Hepatocyte (in vitro differentiated cells): Measurements from ENCODE around the gene SPACDR. TPM values are rescaled to one million over a fixed set of nuclear protein-coding genes. Genes with fewer than 3 reads are reported as not detected.

ENCODE experiments used
- DNase-seq: peaks from one replicate; pipeline ENCODE4 v3.0.0-alpha.2; 2016; ENCODE audit warnings: low spot score
- H2AFZ ChIP-seq: fragments of 200-600 bp; sonication (generic); 2 replicates; pipeline ENCODE4 v1.6.0; 2016; ENCODE audit warnings: antibody characterized with exemption, mild to moderate bottlenecking
- H3K27ac ChIP-seq: fragments of 200-600 bp; sonication (generic); 2 replicates; pipeline ENCODE4 v1.5.1; 2016; ENCODE audit warnings: mild to moderate bottlenecking
- H3K27me3 ChIP-seq: fragments of 200-600 bp; sonication (generic); 2 replicates; pipeline ENCODE4 v1.6.1; 2016
- H3K36me3 ChIP-seq: fragments of 200-600 bp; sonication (generic); replicated peaks from 2 replicates; pipeline ENCODE4 v1.5.1; 2016; ENCODE audit warnings: low read depth; ENCODE audit not compliant: insufficient read depth
- H3K4me1 ChIP-seq: fragments of 200-600 bp; sonication (generic); 2 replicates; pipeline ENCODE4 v1.5.1; 2016; ENCODE audit warnings: mild to moderate bottlenecking, moderate library complexity; ENCODE audit not compliant: insufficient read depth
- H3K4me2 ChIP-seq: fragments of 200-600 bp; sonication (generic); 2 replicates; pipeline ENCODE4 v1.6.0; 2016
- H3K4me3 ChIP-seq: fragments of 200-600 bp; sonication (generic); 2 replicates; pipeline ENCODE4 v1.5.1; 2016; ENCODE audit warnings: mild to moderate bottlenecking
- H3K79me2 ChIP-seq: fragments of 200-600 bp; sonication (generic); 2 replicates; pipeline ENCODE4 v1.6.0; 2017; ENCODE audit warnings: mild to moderate bottlenecking
- H3K9me2 ChIP-seq: fragments of 200-600 bp; sonication (generic); replicated peaks from 2 replicates; pipeline ENCODE4 v1.6.0; 2017; ENCODE audit warnings: mild to moderate bottlenecking; ENCODE audit not compliant: insufficient read depth
- H3K9me3 ChIP-seq: fragments of 200-600 bp; sonication (generic); 2 replicates; pipeline ENCODE4 v1.5.1; 2016; ENCODE audit warnings: low read depth, mild to moderate bottlenecking
- H4K20me1 ChIP-seq: fragments of 200-600 bp; sonication (generic); 2 replicates; pipeline ENCODE4 v1.6.0; 2016; ENCODE audit warnings: mild to moderate bottlenecking; ENCODE audit not compliant: insufficient read depth, poor library complexity, severe bottlenecking
- CTCF ChIP-seq: fragments of 200-600 bp; sonication (generic); IDR thresholded peaks from 2 replicates; pipeline ENCODE4 v1.5.1; 2016; ENCODE audit warnings: antibody characterized with exemption, mild to moderate bottlenecking; ENCODE audit not compliant: poor library complexity
- EZH2 ChIP-seq: fragments of 200-600 bp; sonication (generic); IDR thresholded peaks from 2 replicates; pipeline ENCODE4 v1.6.1; 2016; ENCODE audit warnings: antibody characterized with exemption, mild to moderate bottlenecking, borderline replicate concordance
- EZH2phosphoT487 ChIP-seq: fragments of 200-600 bp; sonication (generic); IDR thresholded peaks from one replicate; pipeline ENCODE4 v1.6.1; 2018; ENCODE audit warnings: antibody characterized with exemption, mild to moderate bottlenecking, low read depth, moderate library complexity; ENCODE audit not compliant: unreplicated experiment, severe bottlenecking
- WGBS: methylation state at CpG from one replicate; pipeline ENCODE4 v1.1.6; 2016; ENCODE audit warnings: low lambda C conversion rate; ENCODE audit errors: missing lambda C conversion rate; 5-methylcytosine and 5-hydroxymethylcytosine counted together
- polyA plus RNA-seq: library from polyadenylated mRNA; unstranded; fragments of >200 nt; fragmentation: Nextera tagmentation; extraction: Ambion mirVana; gene quantifications from 2 replicates; pipeline ENCODE4 v1.2.1, GENCODE V29; 2016
- total RNA-seq: library from RNA; depleted of rRNA; stranded (reverse); fragments of >200 nt; gene quantifications from 2 replicates; pipeline ENCODE4 v1.2.3, GENCODE V29; 2014

The SPACDR gene
- total and polyA plus RNA-seq, 2 experiments from 2014 or later = 0.13 TPM; not detected in 1

- Histone ChIP-seq H3K9me3 (no peaks in the 10 kb centered on the region), H3K4me2 (peak overlapping the region; percentile 97), H3K79me2 (peaks cover 50% of the 10 kb centered on the region), H3K27me3 (no peaks in the 10 kb centered on the region), H3K9me2 (no peaks in the 10 kb centered on the region), H4K20me1 (peaks cover 31% of the 10 kb centered on the region), H3K4me3 (peak overlapping the region; percentile 76), H3K4me1 (peaks cover 28% of the 10 kb centered on the region), H2AFZ (no peak overlapping the region), H3K36me3 (no peaks in the 10 kb centered on the region), H3K27ac (peak overlapping the region; percentile 89)
- 44% methylated on average over 19 of the region's 30 CpGs for WGBS
- TF ChIP-seq CTCF (peak; percentile 37), EZH2phosphoT487 (no peak)
- no peak for DNase-seq
These were observed 13.1 kb upstream of the SPACDR start for GRCh38 chr7:100476903-100477870.

- Histone ChIP-seq H3K79me2 (peaks cover 50% of the 10 kb centered on the region), H3K9me2 (no peaks in the 10 kb centered on the region), H2AFZ (no peak overlapping the region), H3K36me3 (no peaks in the 10 kb centered on the region), H3K27me3 (no peaks in the 10 kb centered on the region), H3K27ac (peak overlapping the region; percentile 73), H3K9me3 (no peaks in the 10 kb centered on the region), H3K4me2 (peak overlapping the region; percentile 97), H4K20me1 (peaks cover 31% of the 10 kb centered on the region), H3K4me1 (peaks cover 28% of the 10 kb centered on the region), H3K4me3 (no peak overlapping the region)
- TF ChIP-seq EZH2phosphoT487 = no peak
- TF ChIP-seq CTCF = no peak
- TF ChIP-seq EZH2 = no peak
- WGBS = 61% methylated on average over 4 of the region's 6 CpGs
- DNase-seq = no peak
These were observed 12.2 kb upstream of the SPACDR start for GRCh38 chr7:100476101-100476780.

GRCh38 chr7:100475549-100475948, 11.5 kb upstream of the SPACDR start:
- H3K27me3 ChIP-seq = no peaks in the 10 kb centered on the region
- H3K4me3 ChIP-seq = no peak overlapping the region
- peaks cover 28% of the 10 kb centered on the region for H3K4me1 ChIP-seq
- peak overlapping the region; percentile 73 for H3K27ac ChIP-seq
- H3K79me2 ChIP-seq = peaks cover 50% of the 10 kb centered on the region
- peak overlapping the region; percentile 97 for H3K4me2 ChIP-seq
- DNase-seq = peak; percentile 58
- peaks cover 31% of the 10 kb centered on the region for H4K20me1 ChIP-seq
- H3K9me3 ChIP-seq = no peaks in the 10 kb centered on the region
- H2AFZ ChIP-seq = no peak overlapping the region
- TF ChIP-seq CTCF = no peak
- no peak for TF ChIP-seq EZH2
- TF ChIP-seq EZH2phosphoT487 = no peak
- H3K9me2 ChIP-seq = no peaks in the 10 kb centered on the region
- no peaks in the 10 kb centered on the region for H3K36me3 ChIP-seq
- WGBS = 56% methylated on average over 8 of the region's 9 CpGs
